GM21447 (cell line): Measurements from ENCODE around the gene GLS.
"Not testable (repeated sequence)": the region's sequence is repeated elsewhere in the genome, so short reads cannot be mapped to it uniquely, and the experiment has no call there.

Experiments
- ATAC-seq: cut with Tn5 transposase; IDR thresholded peaks from one replicate; pipeline ENCODE4 v1.9.1; 2021; ENCODE audit not compliant: unreplicated experiment

Gene GLS

GRCh38 chr2:190987938-190988337 lies 107.3 kb downstream of the GLS start:
- ATAC-seq, result no peak

- ATAC-seq, result no peak
Measured at GRCh38 chr2:190988910-190989309, 108.3 kb downstream of the GLS start.

DNA sequence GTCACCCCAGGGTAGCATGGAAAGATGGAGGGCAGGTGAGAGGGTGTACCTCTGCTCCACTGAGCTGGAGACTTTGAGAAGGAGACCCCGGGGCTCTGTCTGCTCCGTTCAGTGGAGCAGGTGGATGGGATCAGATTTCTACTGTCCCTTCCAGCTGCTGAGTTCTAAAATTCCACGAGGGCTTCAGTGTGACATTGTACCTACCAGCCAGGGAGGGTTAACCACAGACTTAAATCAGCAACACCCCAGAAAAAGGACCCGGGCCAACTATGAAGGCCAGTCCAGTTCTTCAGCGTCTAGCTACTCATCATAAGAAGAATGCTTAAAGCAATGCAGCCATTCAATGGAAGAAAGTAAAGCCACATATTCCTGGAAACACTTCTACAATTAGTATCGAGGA lies 109.5 kb downstream of the GLS start:
- ATAC-seq, result no peak

GRCh38 chr2:190993292-190993643 lies 112.6 kb downstream of the GLS start:
- ATAC-seq, result no peak

DNA sequence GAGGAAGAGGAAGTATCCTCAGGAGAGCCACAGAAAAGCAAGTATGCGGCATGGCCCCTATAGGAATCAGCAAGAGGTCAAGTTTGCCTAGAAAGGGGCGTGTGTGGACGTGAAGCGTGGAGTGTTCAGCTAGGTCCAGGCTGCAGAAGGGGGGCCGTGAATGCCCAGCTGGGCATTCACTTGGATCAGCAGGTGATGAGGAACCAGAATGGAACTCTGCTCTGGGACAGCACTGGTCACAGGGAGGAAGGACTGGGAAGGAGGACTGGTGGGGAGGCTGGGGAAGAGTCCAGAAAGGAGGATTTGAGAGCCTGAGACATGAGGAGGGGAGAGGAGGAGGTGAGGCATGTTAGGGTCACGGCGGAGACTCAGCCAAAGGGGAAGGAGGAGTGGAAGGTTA lies 113.5 kb downstream of the GLS start:
- no peak for ATAC-seq

- ATAC-seq, result not testable (repeated sequence)
Measured at GRCh38 chr2:190995315-190995714, 114.7 kb downstream of the GLS start.

DNA sequence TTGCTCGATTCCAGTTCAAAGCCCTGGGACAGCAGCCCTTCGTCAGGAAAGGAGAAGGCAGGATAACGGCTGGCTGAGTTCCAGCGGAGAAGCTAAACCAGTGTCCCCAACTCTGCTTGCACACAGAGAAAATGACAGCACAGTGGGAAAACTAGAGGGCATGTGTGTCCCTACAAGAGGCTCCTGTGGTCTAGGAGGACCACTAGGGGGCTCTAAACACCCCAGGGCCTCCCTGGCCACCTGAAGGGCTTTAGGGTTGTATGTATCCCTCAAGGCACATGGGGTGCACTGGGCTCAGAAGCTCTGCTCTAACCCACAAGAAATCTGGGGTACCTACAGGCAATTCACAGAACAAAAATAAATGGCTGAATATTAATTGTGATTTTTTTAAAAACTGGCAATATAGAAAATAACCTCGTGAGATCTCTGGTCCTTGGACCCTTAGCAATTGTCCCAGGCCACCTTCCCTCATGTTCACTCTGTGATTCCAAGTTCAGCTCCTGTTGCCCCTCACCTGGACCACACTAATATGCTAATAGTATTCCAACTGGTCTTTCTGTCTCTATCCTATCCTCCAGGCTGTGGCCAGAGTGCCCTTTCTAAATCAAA lies 115.8 kb downstream of the GLS start:
- no peak for ATAC-seq

- ATAC-seq, result no peak
Measured at GRCh38 chr2:190996947-190997346, 116.3 kb downstream of the GLS start.

- no peak for ATAC-seq
Measured at GRCh38 chr2:190997526-190998113, 117.0 kb downstream of the GLS start.

GRCh38 chr2:190999058-190999457 lies 118.4 kb downstream of the GLS start:
- ATAC-seq, result no peak

- no peak for ATAC-seq
Measured at GRCh38 chr2:190999949-191000665, 119.5 kb downstream of the GLS start.

DNA sequence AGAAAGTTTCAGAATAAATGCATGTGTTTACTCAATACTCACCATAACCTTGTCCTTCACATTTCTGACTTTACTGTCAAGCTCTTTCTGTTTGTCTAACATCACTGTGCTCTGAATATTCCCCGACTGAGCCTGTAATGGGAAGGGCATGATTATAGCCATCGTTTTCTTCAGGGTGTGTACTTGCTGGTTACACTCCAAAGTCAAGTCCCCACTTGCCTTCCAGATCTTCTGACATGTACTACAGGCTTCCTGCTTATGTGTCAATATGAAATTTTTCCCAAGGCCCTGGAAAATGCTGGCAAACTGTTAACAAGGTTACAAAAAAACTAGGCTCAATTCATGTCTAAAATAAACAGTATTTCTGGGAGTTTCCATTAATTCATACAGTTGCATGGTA lies 120.4 kb downstream of the GLS start:
- ATAC-seq, result no peak

GRCh38 chr2:191001624-191002023 lies 121.0 kb downstream of the GLS start:
- ATAC-seq, result no peak

- ATAC-seq, result no peak
Measured at GRCh38 chr2:191003405-191004309, 123.0 kb downstream of the GLS start.

DNA sequence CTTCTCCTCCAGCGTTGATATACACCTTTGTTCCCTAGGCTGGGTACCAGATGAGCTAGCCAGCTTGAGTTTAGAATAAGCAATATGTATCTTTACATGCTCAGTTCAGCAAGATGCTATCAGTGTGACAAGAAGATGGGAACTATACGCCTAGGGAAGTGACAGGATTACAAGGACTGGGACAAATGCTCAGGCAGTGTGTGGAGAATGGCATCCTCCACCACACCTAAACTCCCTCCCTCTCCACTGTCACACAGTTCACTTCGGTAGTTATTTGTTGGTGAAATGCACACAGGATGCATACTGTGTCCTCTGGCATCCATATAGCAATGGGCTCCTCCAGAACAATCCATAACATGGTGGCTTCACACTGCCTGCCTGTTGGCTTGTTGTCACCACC lies 125.7 kb downstream of the GLS start:
- no peak for ATAC-seq

DNA sequence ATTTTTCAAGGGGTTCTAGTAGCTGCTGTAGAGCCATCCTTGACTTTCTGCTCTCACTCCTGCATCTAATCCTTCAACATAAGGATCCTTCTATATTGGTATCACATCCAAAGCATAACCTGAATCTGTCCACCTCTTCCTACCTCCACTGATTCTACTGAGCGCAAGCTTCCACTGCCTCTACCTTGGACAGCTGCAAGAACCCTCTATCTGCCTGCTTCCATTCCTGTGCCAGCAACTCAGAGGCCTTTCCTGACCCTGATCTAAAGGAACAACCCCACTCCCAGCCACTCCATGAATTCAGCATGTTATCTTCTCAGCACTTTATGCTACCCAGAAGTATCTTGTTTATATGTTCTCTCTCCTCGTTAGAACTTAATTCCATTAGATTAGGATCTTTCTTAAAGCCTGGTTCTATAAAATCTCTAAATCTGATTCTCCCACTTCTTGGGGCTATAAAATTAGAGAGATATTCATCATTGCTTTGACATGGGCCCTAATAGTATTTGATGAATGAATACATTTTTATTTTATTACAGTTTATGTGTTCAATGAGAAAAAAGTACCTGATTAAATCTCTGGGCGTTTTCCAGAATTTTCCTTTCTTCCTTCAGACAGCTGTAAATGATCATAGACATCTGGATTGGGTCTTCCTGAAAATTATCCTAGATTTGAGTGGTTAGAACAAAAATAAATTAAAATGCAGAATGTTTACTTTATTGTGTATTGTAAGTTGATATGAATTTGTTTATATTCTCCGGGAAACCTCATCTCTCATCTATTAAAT lies 126.6 kb downstream of the GLS start:
- ATAC-seq, result no peak

DNA sequence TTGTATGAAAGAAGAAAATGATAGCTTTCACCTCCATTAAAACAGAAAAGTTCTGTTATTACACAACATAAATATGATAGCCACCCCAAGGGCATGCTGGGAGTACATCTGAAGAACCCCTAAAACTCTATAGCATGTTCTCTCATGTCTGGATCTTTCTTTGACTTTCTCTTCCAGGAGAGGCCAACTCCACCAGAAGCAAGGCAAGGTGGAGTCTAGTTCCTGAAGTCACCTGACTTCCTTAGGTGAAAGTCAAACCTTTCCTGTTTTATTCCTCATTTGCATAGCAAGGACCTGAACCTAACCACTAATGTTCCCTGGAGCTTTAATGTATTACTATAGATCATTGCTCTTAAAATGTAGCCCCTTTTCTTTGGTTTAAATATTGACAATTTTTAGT lies 127.7 kb downstream of the GLS start:
- no peak for ATAC-seq

- no peak for ATAC-seq
Measured at GRCh38 chr2:191009541-191010374, 129.1 kb downstream of the GLS start.

GRCh38 chr2:191010887-191011885 lies 130.6 kb downstream of the GLS start:
- no peak for ATAC-seq
